GM12878 (cell line): ENCODE results near the gene CYP3A4.

Experiments used
- CHD2 ChIP-seq: IDR thresholded peaks from 2 replicates; pipeline ENCODE4 v1.6.1; 2011; ENCODE audit warnings: low read depth, low read length, improper control_type of control experiment, borderline replicate concordance
- EZH2 ChIP-seq: IDR thresholded peaks from 2 replicates; pipeline ENCODE4 v1.6.1; 2012; ENCODE audit warnings: low read depth, mild to moderate bottlenecking, control low read depth, inconsistent platforms, low read length, borderline replicate concordance; ENCODE audit not compliant: control insufficient read depth
- MLLT1 ChIP-seq: fragments of 450-650 bp; IDR thresholded peaks from 2 replicates; pipeline ENCODE4 v1.6.1; 2016; ENCODE audit warnings: mild to moderate bottlenecking
- RBBP5 ChIP-seq: fragments of 200-600 bp; sonication (generic); conservative IDR thresholded peaks from 2 replicates; pipeline ENCODE4 v1.6.1; 2016
- RFX5 ChIP-seq: IDR thresholded peaks from 2 replicates; pipeline ENCODE4 v1.6.1; 2011; ENCODE audit warnings: low read depth, low read length, improper control_type of control experiment
- TARDBP ChIP-seq: IDR thresholded peaks from 2 replicates; pipeline ENCODE4 v1.6.1; 2016; ENCODE audit warnings: borderline replicate concordance
- TF ChIP-seq, protein P1 (sequence below), 3 experiments: IDR thresholded peaks in 2 of 3; conservative IDR thresholded peaks in 1 of 3; 2 replicates each; pipeline ENCODE4 v1.5.1; 2011; ENCODE audit warnings: low read depth in 3 of 3, low read length in 3 of 3, mild to moderate bottlenecking in 3 of 3, control low read depth in 2 of 3, moderate library complexity in 2 of 3, inconsistent platforms in 1 of 3, mixed read lengths in 1 of 3; ENCODE audit not compliant: control insufficient read depth in 2 of 3, insufficient read depth in 1 of 3; ENCODE audit errors: extremely low read depth in 1 of 3

- TF ChIP-seq RFX5 (no peak), TARDBP (no peak), RBBP5 (no peak), CHD2 (no peak), EZH2 (no peak), MLLT1 (0 out of 2 replicates have a peak, but pooled peaks have one; percentile 36)
- TF ChIP-seq, protein P1, sequence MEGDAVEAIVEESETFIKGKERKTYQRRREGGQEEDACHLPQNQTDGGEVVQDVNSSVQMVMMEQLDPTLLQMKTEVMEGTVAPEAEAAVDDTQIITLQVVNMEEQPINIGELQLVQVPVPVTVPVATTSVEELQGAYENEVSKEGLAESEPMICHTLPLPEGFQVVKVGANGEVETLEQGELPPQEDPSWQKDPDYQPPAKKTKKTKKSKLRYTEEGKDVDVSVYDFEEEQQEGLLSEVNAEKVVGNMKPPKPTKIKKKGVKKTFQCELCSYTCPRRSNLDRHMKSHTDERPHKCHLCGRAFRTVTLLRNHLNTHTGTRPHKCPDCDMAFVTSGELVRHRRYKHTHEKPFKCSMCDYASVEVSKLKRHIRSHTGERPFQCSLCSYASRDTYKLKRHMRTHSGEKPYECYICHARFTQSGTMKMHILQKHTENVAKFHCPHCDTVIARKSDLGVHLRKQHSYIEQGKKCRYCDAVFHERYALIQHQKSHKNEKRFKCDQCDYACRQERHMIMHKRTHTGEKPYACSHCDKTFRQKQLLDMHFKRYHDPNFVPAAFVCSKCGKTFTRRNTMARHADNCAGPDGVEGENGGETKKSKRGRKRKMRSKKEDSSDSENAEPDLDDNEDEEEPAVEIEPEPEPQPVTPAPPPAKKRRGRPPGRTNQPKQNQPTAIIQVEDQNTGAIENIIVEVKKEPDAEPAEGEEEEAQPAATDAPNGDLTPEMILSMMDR (IDR thresholded peaks at IDR 0.05 in 2 of 3, conservative IDR thresholded peaks at IDR 0.05 in 1 of 3; ENCODE audit: control insufficient read depth in 2 of 3, extremely low read depth in 1 of 3, insufficient read depth in 1 of 3, low read depth in 3 of 3, low read length in 3 of 3): no peak
Observed at GRCh38 chr7:99767662-99768061, 16.3 kb downstream of the CYP3A4 start.
